GM20431 (cell line): Measurements from ENCODE around the gene RGS9.
"Not testable (repeated sequence)": the region's sequence is repeated elsewhere in the genome, so short reads cannot be mapped to it uniquely, and the experiment has no call there.

ENCODE experiments used
- in situ Hi-C: fragments of 300-500 bp; cut with MseI, MboI; formaldehyde crosslinking; loops from one replicate; pipeline ENCODE4 v1.15.0; 2020; ENCODE audit warnings: low sequenced_read_pairs; ENCODE audit not compliant: unreplicated experiment

Gene RGS9

DNA sequence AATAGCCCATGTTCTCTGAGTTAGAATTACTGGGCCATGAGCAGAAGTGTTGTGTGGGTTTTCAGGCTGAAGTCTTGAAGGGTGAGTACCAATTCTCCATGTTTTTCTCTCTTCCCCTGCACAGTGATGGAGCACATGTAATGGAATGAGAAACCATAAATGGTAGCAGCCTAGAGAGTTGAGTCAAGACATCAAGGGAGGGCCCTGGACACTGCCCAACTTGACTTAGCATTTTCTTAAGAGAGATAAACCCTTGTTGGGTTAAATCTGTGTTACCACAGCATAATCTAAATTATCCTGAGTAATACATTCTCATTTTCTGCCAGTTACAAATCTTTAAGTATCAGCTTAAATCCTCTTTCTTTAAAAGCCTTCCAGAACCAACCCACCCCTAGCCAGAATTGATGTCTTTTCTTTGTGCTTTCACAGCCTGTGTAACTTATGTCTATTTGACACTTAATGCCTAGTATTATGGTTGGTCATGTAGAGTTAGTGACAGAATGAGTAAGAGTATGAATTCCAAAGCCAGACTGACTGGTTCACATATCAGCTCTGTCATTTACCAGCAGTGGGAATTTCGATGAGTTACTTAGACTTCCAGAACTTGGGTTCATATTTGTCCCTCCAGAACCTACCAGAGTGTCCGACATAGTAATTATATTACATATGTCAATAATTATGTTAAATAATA, 27.0 kb upstream of the RGS9 start:
- in situ Hi-C loops: no loop called here

DNA sequence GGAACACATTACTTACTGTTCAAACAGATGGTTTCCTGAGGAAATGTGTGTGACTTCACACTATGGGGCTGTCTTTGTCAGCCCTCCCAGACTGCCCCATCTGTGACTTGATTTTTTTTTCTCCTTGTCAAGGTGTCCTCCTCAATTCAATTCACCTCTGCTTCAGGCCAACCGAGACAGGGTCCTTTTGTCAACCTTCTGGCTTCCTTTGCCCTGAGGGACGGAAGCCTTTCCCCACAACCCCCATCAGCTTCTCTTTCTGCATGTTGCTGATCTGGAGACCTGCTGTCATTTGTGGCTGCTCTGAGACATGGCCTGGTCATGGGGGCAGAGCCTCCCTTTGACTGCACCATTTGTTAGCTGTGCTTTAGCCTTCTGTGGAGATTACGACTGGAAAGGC, 21.3 kb upstream of the RGS9 start:
- in situ Hi-C loops: no loop called here

DNA sequence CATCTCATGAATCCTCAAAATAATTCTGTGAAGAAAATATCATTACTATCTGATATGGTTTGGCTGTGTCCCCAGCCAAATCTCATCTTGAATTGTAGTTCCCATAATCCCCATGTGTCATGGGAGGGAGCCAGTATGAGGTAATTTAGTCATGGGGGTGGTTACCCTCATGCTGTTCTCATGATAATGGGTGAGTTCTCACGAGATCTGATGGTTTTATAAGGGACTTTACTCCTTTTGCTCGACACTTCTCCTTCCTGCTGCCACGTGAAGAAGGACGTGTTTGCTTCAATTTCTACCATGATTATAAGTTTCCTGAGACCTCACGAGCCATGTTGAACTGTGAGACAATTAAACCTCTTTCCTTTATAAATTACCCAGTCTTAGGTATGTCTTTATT, 20.7 kb upstream of the RGS9 start:
- in situ Hi-C loops: not testable (repeated sequence)

DNA sequence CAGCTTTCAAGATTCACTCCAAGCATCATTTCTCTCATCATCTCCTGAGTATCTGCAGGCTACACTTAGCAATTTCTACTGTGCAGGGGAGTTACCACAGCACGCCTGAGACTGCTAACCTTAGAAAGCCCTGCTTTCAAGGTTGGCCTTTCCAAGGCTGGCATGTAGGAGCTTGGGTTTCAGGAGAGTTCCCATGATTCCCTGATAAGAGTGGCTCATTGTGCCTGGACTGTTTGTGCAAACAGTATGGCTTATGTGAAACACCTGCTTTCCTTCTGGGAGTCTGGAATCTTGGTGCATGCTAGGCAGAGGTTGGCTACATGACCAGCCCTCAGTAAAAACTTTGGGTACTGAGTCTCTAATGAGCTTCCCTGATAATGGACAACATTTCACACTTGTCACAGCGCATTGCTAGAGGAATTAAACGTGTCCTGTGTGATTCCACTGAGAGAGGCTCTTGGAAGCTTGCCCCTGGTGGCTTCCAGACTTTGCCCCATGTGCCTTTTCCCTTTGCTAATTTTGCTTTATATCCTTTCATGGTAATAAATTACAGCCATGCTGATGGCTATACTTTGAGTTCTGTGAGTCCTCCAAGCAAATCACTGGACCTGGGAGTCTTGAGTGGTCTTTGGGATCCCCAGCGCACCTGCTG, 19.7 kb upstream of the RGS9 start:
- in situ Hi-C loops: no loop called here

DNA sequence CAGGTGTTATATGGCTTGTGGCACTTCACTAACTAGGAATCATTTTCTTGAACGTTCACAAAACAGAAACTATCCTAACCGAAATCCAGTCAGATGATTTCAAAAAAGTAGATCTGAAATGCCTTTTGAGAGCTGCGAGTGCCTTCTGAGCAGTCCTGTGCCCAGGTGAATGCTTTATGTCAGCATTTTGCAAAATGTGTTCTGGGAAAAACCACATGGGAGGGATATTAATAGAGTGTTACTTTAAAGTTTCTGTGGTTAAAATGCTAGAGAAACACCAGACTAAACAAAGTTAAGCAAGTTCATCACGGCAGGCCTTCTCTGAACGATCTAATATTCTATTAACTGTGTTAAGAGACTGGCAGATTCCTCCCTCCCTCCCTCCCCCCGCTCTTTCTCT, 15.8 kb upstream of the RGS9 start:
- in situ Hi-C loops: no loop called here

DNA sequence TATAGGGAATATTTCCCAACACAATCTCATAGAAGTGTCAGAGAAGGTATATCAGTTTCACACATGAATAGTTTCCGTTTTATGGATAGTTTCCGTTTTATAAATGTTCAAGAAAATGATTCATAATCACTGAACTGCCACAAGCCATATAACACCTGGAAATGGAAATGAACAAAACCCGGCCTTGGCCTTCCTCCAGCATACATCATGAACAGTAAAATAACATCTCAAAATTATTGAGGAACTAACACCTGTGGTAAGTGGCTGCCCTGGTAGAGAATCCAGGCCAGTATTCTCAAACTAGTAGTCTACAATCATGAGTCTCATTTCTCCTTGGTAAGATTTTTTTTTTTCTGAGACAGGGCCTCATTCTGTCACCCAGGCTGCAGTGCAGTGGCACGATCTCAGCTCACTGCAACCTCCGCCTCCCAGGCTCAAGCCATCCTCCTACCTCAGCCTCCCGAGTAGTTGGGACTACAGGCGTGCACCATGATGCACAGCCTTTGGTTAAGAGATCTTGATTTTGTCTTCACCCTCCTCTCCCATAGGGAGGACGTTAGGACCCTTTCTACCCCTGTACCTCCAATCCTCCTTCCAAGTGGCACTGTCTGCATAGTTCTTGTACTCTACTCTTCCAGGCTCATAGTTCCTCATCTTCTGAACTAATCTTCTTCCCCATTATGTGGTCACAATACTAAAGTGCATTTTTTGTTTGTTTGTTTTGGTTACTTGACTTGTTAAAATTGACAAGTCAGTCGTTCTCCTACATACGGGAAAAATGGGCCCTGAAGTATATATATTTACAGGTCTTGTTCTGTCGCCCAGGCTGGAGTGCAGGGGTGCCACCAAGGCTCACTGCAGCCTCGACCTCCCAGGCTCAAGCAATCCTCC, 15.0 kb upstream of the RGS9 start:
- in situ Hi-C loops: no loop called here

DNA sequence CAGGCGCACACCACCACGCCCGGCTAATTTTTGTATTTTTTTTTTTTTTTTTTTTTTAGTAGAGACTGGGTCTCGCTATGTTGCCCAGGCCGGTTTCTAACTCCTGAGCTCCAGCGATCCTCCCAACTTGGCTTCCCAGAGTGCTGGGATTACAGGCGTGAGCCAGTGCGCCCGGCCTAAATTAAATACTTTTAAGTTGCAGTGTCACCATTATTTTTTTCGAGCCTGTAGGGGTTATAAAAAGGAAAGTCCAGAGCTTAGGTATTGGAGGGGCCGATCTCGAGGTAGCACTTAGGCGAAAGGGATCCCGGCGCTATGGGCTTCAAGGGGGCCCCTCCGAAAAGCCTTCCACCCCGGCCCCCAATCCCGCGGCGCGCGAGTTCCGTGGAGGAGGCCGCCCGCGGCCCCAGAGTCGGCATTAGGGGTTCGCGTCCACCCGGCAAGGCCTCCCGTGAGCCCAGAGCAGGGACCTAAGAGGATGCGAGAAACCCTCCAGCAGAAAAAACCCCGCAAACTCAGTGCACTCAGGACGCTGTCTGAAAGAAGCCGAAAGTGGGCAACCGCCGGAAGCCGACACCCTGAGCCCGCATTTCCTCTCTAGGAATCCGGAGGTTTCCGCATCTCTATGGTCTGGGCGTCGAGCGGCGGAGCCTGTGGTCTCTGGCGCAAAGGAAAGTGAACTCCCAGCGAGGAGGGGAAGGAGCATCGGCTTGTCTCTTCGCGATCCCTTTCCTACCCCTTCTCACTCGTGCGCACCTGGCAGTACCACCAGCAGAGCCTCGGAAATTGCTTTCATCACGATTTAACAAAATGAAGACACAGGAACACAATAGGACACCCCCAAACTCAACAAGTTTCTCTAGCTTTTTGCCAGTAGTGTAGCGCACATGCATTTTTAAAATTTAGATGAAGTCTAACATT, 14.1 kb upstream of the RGS9 start:
- in situ Hi-C loops: no loop called here

DNA sequence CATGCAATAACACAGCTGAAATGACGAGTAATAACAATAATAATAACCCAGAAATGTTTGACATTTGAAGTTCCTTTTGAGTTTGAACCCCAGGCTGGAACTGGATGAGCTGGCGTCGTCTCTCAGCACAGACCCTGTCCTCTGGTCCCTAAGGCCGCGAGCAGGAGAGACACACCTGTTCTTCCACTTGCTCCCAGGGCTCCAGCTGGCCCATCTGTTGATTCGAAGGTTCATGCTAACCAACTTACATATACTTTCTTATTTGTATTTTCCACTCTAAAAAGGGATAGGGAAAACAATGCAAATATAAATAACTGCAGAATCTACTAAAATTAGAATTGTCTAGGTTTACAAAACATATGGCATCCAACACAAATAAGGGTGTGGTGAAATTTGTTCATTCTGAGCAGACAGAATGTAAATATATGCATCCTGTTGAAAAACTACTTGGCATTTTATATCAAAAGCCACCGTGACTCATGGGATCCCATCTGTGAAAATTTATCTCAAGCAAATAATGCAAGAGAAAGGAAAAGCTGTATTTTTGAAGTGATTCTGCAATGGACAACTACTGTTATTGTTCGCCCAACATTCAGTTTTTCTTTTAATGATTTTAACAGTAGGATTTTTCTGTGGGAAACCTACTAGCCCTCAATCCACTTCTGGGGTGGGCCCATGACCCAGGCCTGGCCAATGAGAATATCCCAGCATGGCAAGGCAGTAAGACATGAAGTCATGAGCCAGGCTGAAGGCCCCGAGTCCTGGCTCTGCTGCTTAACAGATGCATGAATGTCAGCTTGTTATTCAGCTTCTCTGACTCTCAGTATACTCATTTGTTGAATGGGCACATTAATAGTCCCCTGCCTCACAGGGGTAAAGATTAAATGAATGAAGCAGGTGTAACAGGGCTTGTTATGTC, 13.2 kb upstream of the RGS9 start:
- in situ Hi-C loops: no loop called here

DNA sequence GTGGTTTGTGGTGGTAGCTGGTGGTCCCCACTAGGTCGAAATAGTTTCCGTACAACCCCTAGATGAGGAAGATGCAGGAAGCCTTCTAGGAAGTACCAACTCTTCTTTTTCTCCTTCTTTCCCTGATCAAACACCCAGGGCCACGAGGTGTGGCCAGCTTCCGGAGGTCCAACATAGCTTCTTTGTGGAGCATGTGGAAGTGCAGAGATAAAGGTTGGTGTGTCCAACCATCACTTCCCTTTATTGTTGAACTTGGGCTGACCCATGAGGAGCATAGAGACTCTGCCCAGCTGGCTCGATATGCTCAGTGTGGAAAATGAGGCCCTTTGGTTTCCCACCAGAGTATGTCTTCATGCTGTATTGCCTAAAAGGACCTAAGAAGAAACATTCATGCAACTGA, 6.3 kb upstream of the RGS9 start:
- in situ Hi-C loops: no loop called here

DNA sequence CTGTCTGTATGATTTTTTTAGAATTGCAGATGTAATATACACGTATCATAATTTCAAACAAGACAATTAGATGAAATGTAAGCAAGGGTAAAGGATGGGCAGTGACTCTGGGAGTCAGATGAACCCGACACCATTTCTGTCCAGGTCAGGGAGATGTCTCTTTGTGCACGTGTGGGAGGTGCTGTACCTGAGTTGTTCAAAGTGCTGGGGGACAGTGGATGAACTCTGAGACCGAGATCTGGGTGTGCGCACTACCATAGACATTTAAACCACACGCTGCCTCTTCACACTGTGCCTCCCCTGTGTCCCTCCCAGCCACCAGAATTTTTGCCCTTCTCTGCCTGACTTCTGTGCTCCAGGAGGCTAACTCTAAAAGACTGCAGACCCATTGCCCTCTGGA, 5.9 kb upstream of the RGS9 start:
- in situ Hi-C loops: no loop called here

DNA sequence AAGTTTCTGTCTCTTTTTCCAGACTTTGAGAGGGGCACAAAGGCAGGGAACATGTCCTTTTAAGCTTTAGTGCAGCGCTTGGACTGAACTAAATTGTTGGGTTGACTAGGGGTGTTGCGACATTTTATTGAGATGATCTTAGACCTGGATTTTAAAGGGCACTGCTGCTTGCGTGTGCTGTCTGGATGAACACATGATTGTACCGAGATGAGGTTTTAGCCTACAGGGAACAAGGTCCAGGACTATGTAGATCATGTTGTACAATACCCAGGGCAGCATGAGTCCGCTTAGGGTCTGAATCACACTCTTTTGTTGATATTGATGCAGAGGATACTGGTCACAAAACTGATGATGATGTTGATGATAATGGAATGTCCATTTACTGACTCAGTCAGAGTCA, 5.2 kb upstream of the RGS9 start:
- in situ Hi-C loops: no loop called here

DNA sequence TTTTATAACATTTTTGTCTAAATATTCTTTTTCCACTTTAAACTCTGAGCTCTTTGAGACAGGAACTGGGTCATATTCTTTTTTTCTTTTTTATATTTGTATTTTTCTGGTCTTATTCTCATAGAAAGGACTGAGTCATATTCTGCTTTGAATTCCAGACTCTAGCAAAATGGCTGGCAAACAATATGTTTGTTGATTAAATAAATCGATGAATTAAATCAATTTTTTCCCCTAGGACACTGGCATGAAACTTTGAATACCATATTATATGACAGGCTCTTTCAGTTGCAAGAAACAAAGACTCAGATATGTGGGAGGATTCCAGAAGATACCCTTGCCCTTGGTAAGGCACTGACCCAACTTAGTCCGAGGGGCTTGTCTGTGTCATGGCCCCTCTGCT, 3.1 kb upstream of the RGS9 start:
- in situ Hi-C loops: no loop called here

DNA sequence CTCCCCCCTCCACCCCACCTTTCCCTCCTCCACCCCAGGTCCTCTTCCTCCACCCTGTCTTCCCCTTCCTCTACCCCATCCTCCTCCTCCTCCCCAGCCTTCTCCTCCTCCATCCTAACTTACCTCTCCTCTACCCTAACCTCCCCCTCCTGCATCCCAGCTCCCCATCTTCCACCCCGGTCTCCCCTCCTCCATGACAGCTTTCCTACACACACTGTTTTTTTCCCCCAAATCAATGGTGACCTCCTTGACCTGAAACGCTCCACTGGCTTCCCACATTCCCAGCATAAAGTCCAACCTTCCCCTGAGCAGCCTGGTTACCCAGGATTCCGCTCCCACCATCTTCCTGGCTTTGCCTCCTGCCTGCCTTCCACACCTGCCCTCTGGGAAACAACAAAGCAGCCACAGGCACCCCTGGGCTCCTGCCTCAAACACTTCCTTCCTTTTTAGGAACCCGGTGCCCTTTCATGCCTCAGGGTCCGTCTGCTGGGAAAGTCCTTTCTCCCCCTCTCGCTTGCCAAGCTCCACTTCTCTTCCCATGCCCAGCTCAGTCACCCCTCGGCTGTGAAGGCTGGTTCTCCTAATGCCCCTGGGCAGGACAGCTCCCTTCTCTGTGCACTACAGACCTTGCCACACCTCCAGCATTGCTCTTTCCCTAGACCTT, 2.1 kb downstream of the RGS9 start:
- in situ Hi-C loops: no loop called here

DNA sequence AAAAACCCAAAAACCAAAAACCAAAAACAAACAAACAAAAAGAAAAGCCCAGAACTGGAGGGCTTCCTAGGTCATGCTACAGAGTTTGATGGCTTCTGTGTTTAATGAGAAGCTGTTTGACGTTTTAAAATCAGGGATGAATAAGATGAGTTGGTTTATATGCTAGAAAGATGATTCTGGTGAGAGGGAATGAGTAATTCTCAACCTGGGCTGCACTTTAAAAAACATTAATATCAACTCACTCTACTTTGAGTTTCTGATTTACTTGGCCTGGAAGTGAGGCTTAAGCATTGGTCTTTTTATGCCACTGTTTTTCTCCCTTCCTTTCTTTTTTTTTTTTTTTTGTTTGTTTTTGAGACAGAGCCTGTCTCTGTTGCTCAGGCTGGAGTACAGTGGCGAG, 5.1 kb downstream of the RGS9 start:
- in situ Hi-C loops: no loop called here

DNA sequence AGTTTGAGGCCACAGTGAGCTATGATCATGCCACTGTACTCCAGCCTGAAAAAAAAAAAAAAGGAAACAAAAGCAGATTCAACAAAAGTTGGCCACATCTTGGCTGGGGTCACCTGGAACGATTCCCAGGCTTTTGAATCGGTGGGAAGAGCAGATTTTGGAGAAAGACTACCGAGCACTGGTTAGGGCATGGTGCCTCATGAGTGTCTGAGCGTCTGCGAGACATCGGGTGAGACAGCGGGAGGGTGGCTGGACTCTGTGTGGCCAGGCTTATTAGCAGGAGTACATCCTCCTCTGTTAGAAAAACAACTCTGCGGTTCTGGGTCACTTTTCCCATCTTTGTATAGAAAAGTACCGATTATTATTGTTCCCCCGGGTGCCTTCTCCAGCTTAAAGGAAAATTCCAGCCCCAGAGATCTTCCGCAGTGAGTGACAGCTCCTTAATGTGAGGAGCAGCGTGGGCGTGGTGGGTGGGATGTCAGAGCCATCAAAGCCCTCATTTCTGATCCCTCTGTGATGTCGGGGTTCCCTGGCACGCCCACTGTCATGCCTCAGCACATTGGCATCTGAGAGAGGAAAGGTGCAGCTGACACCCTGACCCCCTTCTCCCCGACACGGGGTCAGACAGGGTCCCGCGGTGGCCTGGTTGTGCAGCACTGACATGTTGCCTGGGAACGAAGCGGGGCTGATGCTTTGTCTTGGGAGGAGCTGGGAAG, 6.9 kb downstream of the RGS9 start:
- in situ Hi-C loops: no loop called here

DNA sequence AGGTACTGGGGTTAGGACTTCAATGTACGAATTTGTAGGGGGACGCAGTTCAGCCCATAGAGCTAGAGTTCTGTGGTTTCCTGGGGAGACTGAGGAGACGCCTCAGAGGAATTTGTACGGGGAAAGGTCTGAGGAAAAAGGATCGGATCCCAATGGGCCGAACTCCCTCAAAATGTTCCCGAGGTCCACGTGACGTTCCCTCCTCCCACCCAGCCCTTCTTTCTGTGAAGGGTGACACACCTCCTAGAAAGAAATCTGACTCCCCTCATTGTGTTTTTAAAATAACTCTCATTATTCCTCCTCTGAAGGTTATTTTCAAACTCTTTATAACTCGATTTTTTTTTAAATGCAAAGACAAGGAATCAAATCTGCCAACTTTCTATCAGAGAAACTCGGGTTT, 8.6 kb downstream of the RGS9 start:
- in situ Hi-C loops: no loop called here

DNA sequence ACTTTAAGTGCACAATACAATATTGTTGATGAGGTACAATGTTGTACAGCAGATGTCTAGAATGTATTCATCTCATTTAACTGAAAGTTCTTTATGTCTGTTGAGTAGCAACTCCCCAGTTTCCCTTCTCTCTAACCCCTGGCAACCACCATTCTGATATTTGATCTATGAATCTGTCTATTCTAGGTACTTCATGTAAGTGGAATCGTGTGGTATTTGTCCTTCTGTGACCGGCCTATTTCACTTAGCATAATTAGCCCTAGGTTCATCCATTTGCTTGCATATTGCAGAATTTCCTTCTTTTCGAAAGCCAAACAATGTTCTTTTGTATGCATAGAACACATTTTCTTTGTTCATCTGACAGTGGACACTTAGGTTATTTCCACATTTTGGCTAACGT, 10.8 kb downstream of the RGS9 start:
- in situ Hi-C loops: no loop called here
